OCI-LY3 (cell line): Measurements from ENCODE around the gene KATNAL2.

Experiments used
- CTCF ChIP-seq: fragments of 200-600, 300-600 bp; sonication (generic); IDR thresholded peaks from 2 replicates; pipeline ENCODE4 v1.5.1; 2014; ENCODE audit warnings: antibody characterized with exemption, low read length, low read depth
- EZH2phosphoT487 ChIP-seq: fragments of 200-600 bp; shearing (Covaris generic); IDR thresholded peaks from 2 replicates; pipeline ENCODE4 v1.6.1; 2018; ENCODE audit warnings: antibody characterized with exemption, mixed run types, low read depth

DNA sequence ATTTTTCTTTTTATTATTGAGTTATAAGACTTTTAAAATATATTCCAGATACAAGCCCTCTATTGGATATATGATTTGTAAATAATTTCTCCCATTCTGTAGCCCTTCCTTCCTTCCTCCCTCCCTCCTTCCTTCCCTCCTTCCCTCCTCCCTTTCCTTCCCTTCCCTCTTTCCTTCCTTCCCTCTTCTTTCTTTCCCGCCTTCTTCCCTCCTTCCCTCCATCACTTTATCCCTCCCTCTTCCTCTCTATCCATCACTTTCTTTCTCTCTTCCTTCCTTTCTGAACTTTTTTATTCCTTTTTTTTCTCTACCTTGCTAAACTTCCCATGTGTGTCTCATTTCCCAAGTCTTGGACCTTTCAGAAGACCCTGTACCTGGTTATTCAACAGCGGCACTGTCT is 163.5 kb downstream of the KATNAL2 start:
- TF ChIP-seq CTCF, result no peak
- TF ChIP-seq EZH2phosphoT487, result no peak
